ENCODE results near the gene SPOCK3.

The SPOCK3 gene

GRCh38 chr4:167117273-167117672, 117.0 kb downstream of the SPOCK3 start:
- no peaks in the 10 kb centered on the region for H3K36me3 Mint-ChIP-seq (ENCODE audit: low read depth)
- no peaks in the 10 kb centered on the region for H3K9me3 Mint-ChIP-seq
- H3K27ac Mint-ChIP-seq, result no peak overlapping the region
- no peak for ATAC-seq
- no peak for DNase-seq
- no peaks in the 10 kb centered on the region for H3K27me3 Mint-ChIP-seq
- no peak overlapping the region for H3K4me3 Mint-ChIP-seq
- H3K4me1 Mint-ChIP-seq, result no peaks in the 10 kb centered on the region

GRCh38 chr4:167114416-167114971, 119.8 kb downstream of the SPOCK3 start:
- Mint-ChIP-seq H3K9me3 (no peaks in the 10 kb centered on the region), H3K36me3 (ENCODE audit: low read depth) (no peaks in the 10 kb centered on the region), H3K4me1 (no peaks in the 10 kb centered on the region), H3K27ac (no peak overlapping the region), H3K27me3 (no peaks in the 10 kb centered on the region), H3K4me3 (no peak overlapping the region)
- DNase-seq (no peak), ATAC-seq (no peak)

- no peaks in the 10 kb centered on the region for H3K27me3 Mint-ChIP-seq
- H3K36me3 Mint-ChIP-seq (ENCODE audit: low read depth), result no peaks in the 10 kb centered on the region
- no peak for ATAC-seq
- H3K4me3 Mint-ChIP-seq, result no peak overlapping the region
- no peaks in the 10 kb centered on the region for H3K4me1 Mint-ChIP-seq
- DNase-seq, result no peak
- H3K27ac Mint-ChIP-seq, result no peak overlapping the region
- no peaks in the 10 kb centered on the region for H3K9me3 Mint-ChIP-seq
Measured at GRCh38 chr4:167111622-167112021, 122.7 kb downstream of the SPOCK3 start.

- Mint-ChIP-seq H3K36me3 (ENCODE audit: low read depth) (no peaks in the 10 kb centered on the region), H3K27ac (no peak overlapping the region), H3K27me3 (no peaks in the 10 kb centered on the region), H3K4me1 (no peaks in the 10 kb centered on the region), H3K9me3 (no peaks in the 10 kb centered on the region), H3K4me3 (no peak overlapping the region)
- ATAC-seq (no peak), DNase-seq (no peak)
Measured at GRCh38 chr4:167111092-167111491, 123.2 kb downstream of the SPOCK3 start.

- no peak for DNase-seq
- ATAC-seq, result no peak
- H3K9me3 Mint-ChIP-seq, result peaks cover 3% of the 10 kb centered on the region
- H3K27ac Mint-ChIP-seq, result no peak overlapping the region
- H3K4me1 Mint-ChIP-seq, result no peaks in the 10 kb centered on the region
- H3K27me3 Mint-ChIP-seq, result no peaks in the 10 kb centered on the region
- H3K4me3 Mint-ChIP-seq, result no peak overlapping the region
- no peaks in the 10 kb centered on the region for H3K36me3 Mint-ChIP-seq (ENCODE audit: low read depth)
Measured at GRCh38 chr4:167109859-167110258, 124.4 kb downstream of the SPOCK3 start.

GRCh38 chr4:167105857-167106256, 128.4 kb downstream of the SPOCK3 start:
- peaks cover 10% of the 10 kb centered on the region for H3K9me3 Mint-ChIP-seq
- H3K36me3 Mint-ChIP-seq (ENCODE audit: low read depth), result no peaks in the 10 kb centered on the region
- no peak overlapping the region for H3K4me3 Mint-ChIP-seq
- ATAC-seq (no peak), DNase-seq (no peak)
- H3K4me1 Mint-ChIP-seq, result no peaks in the 10 kb centered on the region
- no peak overlapping the region for H3K27ac Mint-ChIP-seq
- no peaks in the 10 kb centered on the region for H3K27me3 Mint-ChIP-seq

- Mint-ChIP-seq H3K27me3 (no peaks in the 10 kb centered on the region), H3K36me3 (ENCODE audit: low read depth) (no peaks in the 10 kb centered on the region), H3K9me3 (peaks cover 10% of the 10 kb centered on the region), H3K4me1 (no peaks in the 10 kb centered on the region), H3K4me3 (no peak overlapping the region), H3K27ac (no peak overlapping the region)
- DNase-seq, result no peak
- ATAC-seq, result no peak
Measured at GRCh38 chr4:167102475-167102874, 131.8 kb downstream of the SPOCK3 start.

- Mint-ChIP-seq H3K36me3 (ENCODE audit: low read depth) (no peaks in the 10 kb centered on the region), H3K4me1 (no peaks in the 10 kb centered on the region), H3K27ac (no peak overlapping the region), H3K9me3 (peaks cover 10% of the 10 kb centered on the region), H3K4me3 (no peak overlapping the region), H3K27me3 (no peaks in the 10 kb centered on the region)
- ATAC-seq, result no peak
- no peak for DNase-seq
Measured at GRCh38 chr4:167101035-167101434, 133.3 kb downstream of the SPOCK3 start.

GRCh38 chr4:167100120-167100519, 134.2 kb downstream of the SPOCK3 start:
- peaks cover 10% of the 10 kb centered on the region for H3K9me3 Mint-ChIP-seq

GRCh38 chr4:167088115-167088514, 146.2 kb downstream of the SPOCK3 start:
- DNase-seq (no peak), ATAC-seq (no peak)
- Mint-ChIP-seq H3K4me3 (no peak overlapping the region), H3K36me3 (ENCODE audit: low read depth) (no peaks in the 10 kb centered on the region), H3K27ac (no peak overlapping the region), H3K4me1 (no peaks in the 10 kb centered on the region), H3K9me3 (no peaks in the 10 kb centered on the region), H3K27me3 (no peaks in the 10 kb centered on the region)

More at GRCh38 chr4:167100120-167100519, 134.2 kb downstream of the SPOCK3 start:
- Mint-ChIP-seq H3K4me3 (no peak overlapping the region), H3K27ac (no peak overlapping the region), H3K4me1 (no peaks in the 10 kb centered on the region), H3K27me3 (no peaks in the 10 kb centered on the region), H3K36me3 (ENCODE audit: low read depth) (no peaks in the 10 kb centered on the region)
- DNase-seq (no peak), ATAC-seq (no peak)

- Mint-ChIP-seq H3K36me3 (ENCODE audit: low read depth) (no peaks in the 10 kb centered on the region), H3K4me3 (no peak overlapping the region), H3K27ac (no peak overlapping the region), H3K27me3 (no peaks in the 10 kb centered on the region), H3K4me1 (no peaks in the 10 kb centered on the region), H3K9me3 (no peaks in the 10 kb centered on the region)
- DNase-seq, result no peak
- ATAC-seq, result no peak
Measured at GRCh38 chr4:167084321-167084720, 150.0 kb downstream of the SPOCK3 start.

- DNase-seq (no peak), ATAC-seq (no peak)
- no peaks in the 10 kb centered on the region for H3K4me1 Mint-ChIP-seq
- H3K9me3 Mint-ChIP-seq, result no peaks in the 10 kb centered on the region
- H3K4me3 Mint-ChIP-seq, result no peak overlapping the region
- H3K36me3 Mint-ChIP-seq (ENCODE audit: low read depth), result no peaks in the 10 kb centered on the region
- H3K27ac Mint-ChIP-seq, result no peak overlapping the region
- H3K27me3 Mint-ChIP-seq, result no peaks in the 10 kb centered on the region
Measured at GRCh38 chr4:167079762-167080161, 154.5 kb downstream of the SPOCK3 start.

GRCh38 chr4:167052631-167053091, 181.6 kb downstream of the SPOCK3 start:
- Mint-ChIP-seq H3K4me3 (no peak overlapping the region), H3K4me1 (no peaks in the 10 kb centered on the region), H3K9me3 (no peaks in the 10 kb centered on the region), H3K27ac (no peak overlapping the region), H3K36me3 (ENCODE audit: low read depth) (no peaks in the 10 kb centered on the region), H3K27me3 (no peaks in the 10 kb centered on the region)
- no peak for ATAC-seq
- DNase-seq, result no peak

GRCh38 chr4:167049257-167049656, 185.0 kb downstream of the SPOCK3 start:
- no peaks in the 10 kb centered on the region for H3K27me3 Mint-ChIP-seq
- H3K4me3 Mint-ChIP-seq, result no peak overlapping the region
- H3K27ac Mint-ChIP-seq, result no peak overlapping the region
- no peak for DNase-seq
- no peak for ATAC-seq
- H3K4me1 Mint-ChIP-seq, result no peaks in the 10 kb centered on the region
- no peaks in the 10 kb centered on the region for H3K36me3 Mint-ChIP-seq (ENCODE audit: low read depth)
- H3K9me3 Mint-ChIP-seq, result no peaks in the 10 kb centered on the region

GRCh38 chr4:167041524-167041923, 192.8 kb downstream of the SPOCK3 start:
- H3K27ac Mint-ChIP-seq, result no peak overlapping the region
- ATAC-seq (no peak), DNase-seq (no peak)
- H3K4me3 Mint-ChIP-seq, result no peak overlapping the region
- H3K4me1 Mint-ChIP-seq, result no peaks in the 10 kb centered on the region
- no peaks in the 10 kb centered on the region for H3K9me3 Mint-ChIP-seq
- no peaks in the 10 kb centered on the region for H3K27me3 Mint-ChIP-seq
- H3K36me3 Mint-ChIP-seq (ENCODE audit: low read depth), result no peaks in the 10 kb centered on the region

- H3K27me3 Mint-ChIP-seq, result no peaks in the 10 kb centered on the region
- H3K9me3 Mint-ChIP-seq, result no peaks in the 10 kb centered on the region
- H3K4me3 Mint-ChIP-seq, result no peak overlapping the region
- H3K4me1 Mint-ChIP-seq, result no peaks in the 10 kb centered on the region
- DNase-seq (no peak), ATAC-seq (no peak)
- no peak overlapping the region for H3K27ac Mint-ChIP-seq
- H3K36me3 Mint-ChIP-seq (ENCODE audit: low read depth), result no peaks in the 10 kb centered on the region
Measured at GRCh38 chr4:167035390-167035789, 198.9 kb downstream of the SPOCK3 start.

Data from activated naive CD8-positive, alpha-beta T cell treated with anti-CD3 and anti-CD28 coated beads, Interleukin-2, amount 50 U/mL, for 24 hours (primary cell).